ENCODE results near the gene DPH1.

Gene DPH1

GRCh38 chr17:1995907-1996799 lies 33.8 kb upstream of the DPH1 start:
- peaks cover 0 to 7% of the 10 kb centered on the region in 2 donors for H3K27me3 ChIP-seq
- H3K4me3 ChIP-seq = no peak overlapping the region
- H3K4me1 ChIP-seq = peaks cover 0 to 39% (median 32%) of the 10 kb centered on the region in 4 donors
- H3K9me3 ChIP-seq = no peaks in the 10 kb centered on the region
- no peak for TF ChIP-seq CTCF (IDR thresholded peaks at IDR 0.05)
- H3K27ac ChIP-seq = no peak overlapping the region
- intact Hi-C loops (cut with DNase I; ENCODE audit: low total_unique reads) = no loop called here
- no peaks in the 10 kb centered on the region for H3K36me3 ChIP-seq
- no peak for DNase-seq

- H3K9me3 ChIP-seq = no peaks in the 10 kb centered on the region
- no peak overlapping the region for H3K27ac ChIP-seq
- intact Hi-C loops (cut with DNase I; ENCODE audit: low total_unique reads) = no loop called here
- H3K27me3 ChIP-seq = peaks cover 0 to 4% of the 10 kb centered on the region in 2 donors
- no peak overlapping the region for H3K4me3 ChIP-seq
- no peak for DNase-seq
- H3K36me3 ChIP-seq = no peaks in the 10 kb centered on the region
- peaks cover 0 to 39% (median 32%) of the 10 kb centered on the region in 4 donors for H3K4me1 ChIP-seq
- TF ChIP-seq CTCF (IDR thresholded peaks at IDR 0.05) = no peak
These were observed 33.1 kb upstream of the DPH1 start for GRCh38 chr17:1996800-1997288.

- Histone ChIP-seq H3K4me3 (peak overlapping the region; percentile 48 to 57), H3K4me1 (peaks cover 0 to 39% (median 32%) of the 10 kb centered on the region in 4 donors), H3K9me3 (no peaks in the 10 kb centered on the region), H3K36me3 (no peaks in the 10 kb centered on the region), H3K27ac (peak overlapping the region in 1 of 2 donors; percentile 54), H3K27me3 (peaks cover 0 to 4% of the 10 kb centered on the region in 2 donors)
- TF ChIP-seq CTCF (IDR thresholded peaks at IDR 0.05) = no peak
- DNase-seq = no peak
- intact Hi-C loops (cut with DNase I; ENCODE audit: low total_unique reads) = no loop called here
These were observed 32.5 kb upstream of the DPH1 start for GRCh38 chr17:1997289-1997926.

GRCh38 chr17:1997927-1998742 lies 31.8 kb upstream of the DPH1 start:
- TF ChIP-seq CTCF (IDR thresholded peaks at IDR 0.05) = no peak

GRCh38 chr17:1999557-2000251 lies 30.2 kb upstream of the DPH1 start:
- intact Hi-C loops (cut with DNase I; ENCODE audit: low total_unique reads) = no loop called here
- no peak overlapping the region for H3K4me3 ChIP-seq
- peak overlapping the region; percentile 65 to 70 for H3K27ac ChIP-seq
- H3K36me3 ChIP-seq = no peaks in the 10 kb centered on the region
- peak; percentile 36 to 78 for DNase-seq
- no peak for TF ChIP-seq CTCF (IDR thresholded peaks at IDR 0.05)
- H3K9me3 ChIP-seq = no peaks in the 10 kb centered on the region
- H3K27me3 ChIP-seq = no peaks in the 10 kb centered on the region
- H3K4me1 ChIP-seq = peaks cover 0 to 39% (median 32%) of the 10 kb centered on the region in 4 donors

More at GRCh38 chr17:1997927-1998742, 31.8 kb upstream of the DPH1 start:
- Histone ChIP-seq H3K9me3 (no peaks in the 10 kb centered on the region), H3K27ac (peak overlapping the region; percentile 27 to 54), H3K27me3 (peaks cover 0 to 4% of the 10 kb centered on the region in 2 donors), H3K4me1 (peaks cover 0 to 39% (median 32%) of the 10 kb centered on the region in 4 donors), H3K4me3 (peak overlapping the region; percentile 48 to 57), H3K36me3 (no peaks in the 10 kb centered on the region)
- intact Hi-C loops (cut with DNase I; ENCODE audit: low total_unique reads) = no loop called here
- DNase-seq = no peak

All from tibial artery (tissue), 4 donors.